Ovary (tissue), 9 donors: ENCODE measurements around the gene SLCO4C1. TPM values are rescaled to one million over a fixed set of nuclear protein-coding genes. Genes with fewer than 3 reads are reported as not detected.

ENCODE experiments used
- DNase-seq, 5 donors: peaks; one replicate each; pipeline ENCODE4 v3.0.0-alpha.2; 2019 to 2020
- H3K27ac ChIP-seq, 2 donors: fragments of 200-600 bp; one replicate each; pipeline versions ENCODE4 v1.5.1 to v1.8.0; 2019 to 2022
- H3K27me3 ChIP-seq: fragments of 200-600 bp; one replicate; pipeline ENCODE4 v1.8.0; 2022
- H3K36me3 ChIP-seq: fragments of 200-600 bp; sonication (generic); one replicate; pipeline ENCODE4 v1.5.1; 2019
- H3K4me1 ChIP-seq: one replicate; pipeline ENCODE4 v1.8.1; 2013; ENCODE audit warnings: mild to moderate bottlenecking, moderate library complexity; ENCODE audit not compliant: insufficient read depth
- H3K4me3 ChIP-seq: fragments of 200-600 bp; sonication (generic); one replicate; pipeline ENCODE4 v1.5.1; 2017
- H3K9me3 ChIP-seq, 2 donors: fragments of 200-600 bp in 1 of 2; sonication (generic) in 1 of 2; one replicate each; pipeline versions ENCODE4 v1.5.1 to v1.8.1; 2013 to 2019; ENCODE audit warnings: mild to moderate bottlenecking in 1 of 2, moderate library complexity in 1 of 2
- EP300 ChIP-seq: sonication (generic); formaldehyde crosslinking; IDR thresholded peaks from one replicate; pipeline ENCODE4 v1.6.1; 2017; ENCODE audit warnings: antibody characterized with exemption
- POLR2A ChIP-seq: fragments of 450-650 bp; IDR thresholded peaks from one replicate; pipeline ENCODE4 v1.6.1; 2017; ENCODE audit warnings: antibody characterized with exemption, mild to moderate bottlenecking, moderate library complexity
- WGBS, 3 donors: extraction: QIAGEN DNeasy Blood & Tissue Kit in 1 of 3; methylation state at CpG; one replicate each; pipeline versions ENCODE4 v1.1.5 to v1.1.7; 2013 to 2017; 5-methylcytosine and 5-hydroxymethylcytosine counted together
- intact Hi-C, 4 donors: fragments of 100-400 bp; cut with DNase I; formaldehyde crosslinking; loops; one replicate each; pipeline versions ENCODE4 v1.11.0 to v1.15.1; 2022 to 2023
- polyA plus RNA-seq, 2 donors: library from polyadenylated mRNA; stranded (reverse); fragments of 200-250 nt in 1 of 2; fragments of 350-450 nt in 1 of 2; fragmentation: Illumina TruSeq in 1 of 2; extraction: RNeasy Lipid Tissue Mini Kit (QIAGEN cat#74804) in 1 of 2; gene quantifications; one replicate each; pipeline ENCODE4 v1.2.3, GENCODE V29; 2013 to 2014
- total RNA-seq, 7 donors: library from RNA; depleted of rRNA in 2 of 7; stranded (reverse); fragments of >200 nt in 2 of 7; fragmentation: NEBNext Ultra II Directional in 3 of 7; extraction: Animal tissue kit (Norgen Biotek cat#: 25700) in 3 of 7; gene quantifications; one replicate each; pipeline versions ENCODE4 v1.1.0 to v1.2.4, GENCODE V29; 2016 to 2023
- TF ChIP-seq, protein P1 (sequence below), 3 donors: fragments of 450-650 bp in 2 of 3; fragments of 200-600 bp in 1 of 3; IDR thresholded peaks; one replicate each; pipeline versions ENCODE4 v1.5.1 to v1.8.0; 2016 to 2022; ENCODE audit warnings: antibody characterized with exemption in 3 of 3, mild to moderate bottlenecking in 1 of 3
- donor health status: DM: no; HTN: no; CAD: no; lungs with moderate emphysema.
- donor health status: DM: no; HTN: no; CAD: no.
- donor health status: Bipolar disorder and iron deficiency.
- donor health status: DM: yes; HTN: yes; CAD: no.
- donor health status: DM: no; HTN: no; CAD: no.
- donor health status: DM: yes; HTN: yes; CAD: no.

The SLCO4C1 gene
- total and polyA plus RNA-seq, 9 donors, result 0.05 to 0.50 (median 0.11) TPM; not detected in 3

DNA sequence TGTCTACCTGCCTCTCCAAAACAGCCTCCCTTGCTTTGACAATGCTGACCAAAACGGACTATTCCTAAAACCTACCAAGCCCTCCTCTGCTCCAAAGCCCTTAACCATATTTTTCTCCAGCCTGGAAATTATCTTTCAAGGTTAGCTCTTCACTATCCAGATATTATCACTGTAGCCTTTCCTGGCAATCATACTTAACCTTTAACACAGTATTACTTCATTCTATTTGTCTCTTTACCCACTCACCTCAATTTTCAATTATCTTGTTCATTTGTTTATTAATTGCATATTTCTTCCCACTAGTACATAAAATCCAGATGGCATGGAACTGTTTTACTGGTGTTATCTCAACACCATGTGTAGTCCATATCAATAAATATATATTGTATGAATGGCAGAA lies 7.5 kb downstream of the SLCO4C1 start:
- intact Hi-C loops, result no loop called here
- H3K4me1 ChIP-seq, result no peaks in the 10 kb centered on the region
- WGBS, 3 donors, result 48 to 68% (median 67%) methylated on average over 1 of the region's 1 CpG
- no peak overlapping the region for H3K4me3 ChIP-seq
- H3K27me3 ChIP-seq, result no peaks in the 10 kb centered on the region
- no peaks in the 10 kb centered on the region for H3K36me3 ChIP-seq
- H3K9me3 ChIP-seq, result no peaks in the 10 kb centered on the region
- no peak for TF ChIP-seq EP300
- no peak for TF ChIP-seq POLR2A
- TF ChIP-seq, protein P1, sequence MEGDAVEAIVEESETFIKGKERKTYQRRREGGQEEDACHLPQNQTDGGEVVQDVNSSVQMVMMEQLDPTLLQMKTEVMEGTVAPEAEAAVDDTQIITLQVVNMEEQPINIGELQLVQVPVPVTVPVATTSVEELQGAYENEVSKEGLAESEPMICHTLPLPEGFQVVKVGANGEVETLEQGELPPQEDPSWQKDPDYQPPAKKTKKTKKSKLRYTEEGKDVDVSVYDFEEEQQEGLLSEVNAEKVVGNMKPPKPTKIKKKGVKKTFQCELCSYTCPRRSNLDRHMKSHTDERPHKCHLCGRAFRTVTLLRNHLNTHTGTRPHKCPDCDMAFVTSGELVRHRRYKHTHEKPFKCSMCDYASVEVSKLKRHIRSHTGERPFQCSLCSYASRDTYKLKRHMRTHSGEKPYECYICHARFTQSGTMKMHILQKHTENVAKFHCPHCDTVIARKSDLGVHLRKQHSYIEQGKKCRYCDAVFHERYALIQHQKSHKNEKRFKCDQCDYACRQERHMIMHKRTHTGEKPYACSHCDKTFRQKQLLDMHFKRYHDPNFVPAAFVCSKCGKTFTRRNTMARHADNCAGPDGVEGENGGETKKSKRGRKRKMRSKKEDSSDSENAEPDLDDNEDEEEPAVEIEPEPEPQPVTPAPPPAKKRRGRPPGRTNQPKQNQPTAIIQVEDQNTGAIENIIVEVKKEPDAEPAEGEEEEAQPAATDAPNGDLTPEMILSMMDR (IDR thresholded peaks at IDR 0.05), result no peak
- DNase-seq, result no peak
- no peak overlapping the region for H3K27ac ChIP-seq

DNA sequence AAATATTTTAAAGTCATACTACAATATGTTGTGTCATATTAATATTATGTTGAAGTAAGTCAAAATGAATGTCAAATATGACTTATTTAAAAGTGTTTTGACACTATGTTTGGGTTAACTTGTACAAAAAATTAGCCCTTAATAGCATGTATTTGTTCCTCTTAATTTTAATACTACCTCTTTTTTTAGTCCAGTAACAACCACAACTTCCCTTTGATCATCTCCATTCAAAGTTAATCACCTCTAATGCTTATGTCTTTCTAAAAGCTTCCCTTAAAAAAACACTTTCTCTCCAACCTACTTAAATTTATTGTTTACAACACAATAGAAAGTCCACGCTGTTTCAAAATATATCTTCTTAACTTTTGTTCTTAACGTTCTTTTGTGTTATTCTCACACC lies 9.6 kb downstream of the SLCO4C1 start:
- no peak for DNase-seq
- Histone ChIP-seq H3K4me3 (no peak overlapping the region), H3K27me3 (no peaks in the 10 kb centered on the region), H3K9me3 (no peaks in the 10 kb centered on the region), H3K4me1 (no peaks in the 10 kb centered on the region), H3K36me3 (no peaks in the 10 kb centered on the region), H3K27ac (no peak overlapping the region)
- no peak for TF ChIP-seq POLR2A
- TF ChIP-seq, protein P1 (IDR thresholded peaks at IDR 0.05), result no peak
- TF ChIP-seq EP300, result no peak
- whole genome bisulfite sequencing, 3 donors, result 51 to 91% (median 76%) methylated on average over 2 of the region's 2 CpGs
- intact Hi-C loops, result no loop called here

DNA sequence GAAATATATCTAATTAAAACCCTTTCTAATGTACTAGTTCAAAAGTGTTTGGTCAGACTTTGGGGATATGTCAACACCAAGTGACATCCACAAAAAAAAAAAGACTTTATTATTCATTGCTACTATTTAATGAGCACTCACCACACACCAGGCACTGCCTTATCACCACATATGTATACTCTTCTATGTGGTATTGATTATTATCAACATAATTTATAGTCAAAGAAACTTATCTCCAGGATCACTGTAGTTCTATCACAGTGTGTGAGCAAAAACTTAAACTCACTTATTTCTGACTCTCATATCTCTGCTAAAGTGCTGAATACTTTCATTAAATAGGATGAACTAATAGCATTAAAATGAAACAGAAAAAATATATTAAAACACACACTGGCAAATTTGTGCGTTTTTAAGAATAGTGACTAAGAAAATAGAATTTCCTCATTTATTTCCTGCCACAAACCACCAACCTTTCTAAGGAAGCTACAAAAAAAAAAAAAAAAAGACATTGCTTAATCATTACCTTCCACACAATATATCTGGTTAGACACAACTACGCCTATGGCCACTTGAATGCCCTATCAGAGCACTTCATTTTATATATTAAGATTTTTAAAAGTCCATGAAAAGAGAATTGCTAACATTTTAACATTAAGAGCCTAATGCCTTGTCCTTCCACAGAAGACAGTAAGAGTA lies 12.8 kb downstream of the SLCO4C1 start:
- Histone ChIP-seq H3K9me3 (no peaks in the 10 kb centered on the region), H3K36me3 (no peaks in the 10 kb centered on the region), H3K27me3 (no peaks in the 10 kb centered on the region), H3K27ac (no peak overlapping the region), H3K4me1 (no peaks in the 10 kb centered on the region), H3K4me3 (no peak overlapping the region)
- intact Hi-C loops, result no loop called here
- no peak for DNase-seq
- 65 to 83% (median 77%) methylated on average over 2 of the region's 2 CpGs for WGBS, 3 donors
- TF ChIP-seq, protein P1 (IDR thresholded peaks at IDR 0.05), result no peak
- no peak for TF ChIP-seq POLR2A

DNA sequence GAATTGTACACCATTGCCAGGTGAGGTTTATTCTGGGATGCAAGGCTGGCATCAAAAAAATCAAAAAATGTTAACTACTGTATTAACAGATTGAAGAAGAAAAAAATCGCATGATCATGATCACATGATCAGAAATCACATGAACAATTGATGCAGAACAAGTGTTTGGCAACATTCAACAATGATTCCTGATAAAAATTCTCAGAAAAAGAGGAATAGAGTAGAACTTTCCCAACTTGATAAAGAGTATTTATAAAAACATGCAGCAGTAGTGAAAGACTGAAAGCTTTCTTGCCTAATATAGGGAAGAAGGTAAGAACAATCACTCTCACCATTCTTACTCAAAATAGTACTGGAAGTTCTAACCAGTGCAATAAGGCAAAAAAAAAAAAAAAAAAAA lies 16.4 kb downstream of the SLCO4C1 start:
- WGBS, 3 donors, result 74 to 88% (median 83%) methylated on average over 1 of the region's 1 CpG
- Histone ChIP-seq H3K36me3 (no peaks in the 10 kb centered on the region), H3K4me3 (no peak overlapping the region), H3K9me3 (no peaks in the 10 kb centered on the region), H3K27me3 (no peaks in the 10 kb centered on the region), H3K4me1 (no peaks in the 10 kb centered on the region), H3K27ac (no peak overlapping the region)
- intact Hi-C loops, result no loop called here
- no peak for DNase-seq
- TF ChIP-seq EP300, result no peak
- TF ChIP-seq POLR2A, result no peak
- TF ChIP-seq, protein P1 (IDR thresholded peaks at IDR 0.05), result no peak
